Caco-2 (cell line): ENCODE results near the gene PRELID3B. TPM values are rescaled to one million over a fixed set of nuclear protein-coding genes. Genes with fewer than 3 reads are reported as not detected.
A peak's percentile ranks its signal among the peaks of the same experiment; 100 is the strongest.

ENCODE experiments used
- BruUV-seq: library from RNA; stranded (reverse); fragments of 400-500 nt; replicated peaks from 2 replicates; lab custom pipeline; 2021; lab: Mats Ljungman, UMichigan
- CTCF ChIA-PET: fragments of 300-600 bp; sonication (Branson Sonifier 250); formaldehyde crosslinking; loops from one replicate; lab custom pipeline; 2022; ENCODE audit warnings: antibody characterized with exemption; lab: Charles Lee
- POLR2A ChIA-PET: fragments of 300-600 bp; sonication (Branson Sonifier 250); formaldehyde crosslinking; loops from one replicate; lab custom pipeline; 2022; ENCODE audit warnings: antibody characterized with exemption; lab: Charles Lee
- DNase-seq, 2 experiments: peaks; one replicate each; pipeline versions ENCODE4 v3.0.0 to v3.0.0-alpha.2; 2020 to 2022
- H3K27me3 ChIP-seq: replicated peaks from 2 replicates; pipeline ENCODE4 v1.6.0; 2011; ENCODE audit warnings: low read length; ENCODE audit not compliant: control insufficient read depth, insufficient read depth
- H3K36me3 ChIP-seq: 2 replicates; pipeline ENCODE4 v1.5.1; 2011; ENCODE audit warnings: low read length; ENCODE audit not compliant: control insufficient read depth, insufficient read depth
- H3K4me1 ChIP-seq: fragments of 250-450 bp; sonication (Bioruptor Pico); 2 replicates; pipeline ENCODE4 v1.5.1; 2020; ENCODE audit warnings: mild to moderate bottlenecking
- H3K4me3 ChIP-seq: 2 replicates; pipeline ENCODE4 v1.5.1; 2011; ENCODE audit warnings: low read depth, mild to moderate bottlenecking, control low read depth, low read length
- H3K9me3 ChIP-seq: fragments of 250-450 bp; sonication (Bioruptor Pico); 2 replicates; pipeline ENCODE4 v1.5.1; 2020; ENCODE audit warnings: mild to moderate bottlenecking, moderate library complexity
- H3K27ac Mint-ChIP-seq: one replicate; pipeline ENCODE4 v1.8.0; 2022; ENCODE audit warnings: mixed read lengths; ENCODE audit not compliant: unreplicated experiment
- H3K27me3 Mint-ChIP-seq: one replicate; pipeline ENCODE4 v1.8.0; 2022; ENCODE audit warnings: mixed read lengths; ENCODE audit not compliant: insufficient read depth, unreplicated experiment
- H3K36me3 Mint-ChIP-seq: one replicate; pipeline ENCODE4 v1.8.0; 2022; ENCODE audit warnings: mild to moderate bottlenecking, mixed read lengths; ENCODE audit not compliant: insufficient read depth, unreplicated experiment
- H3K4me1 Mint-ChIP-seq: one replicate; pipeline ENCODE4 v1.8.0; 2022; ENCODE audit warnings: low read depth, mixed read lengths; ENCODE audit not compliant: unreplicated experiment
- H3K4me3 Mint-ChIP-seq: one replicate; pipeline ENCODE4 v1.8.0; 2022; ENCODE audit warnings: mild to moderate bottlenecking, moderate library complexity, mixed read lengths; ENCODE audit not compliant: unreplicated experiment
- H3K9me3 Mint-ChIP-seq: one replicate; pipeline ENCODE4 v1.8.0; 2022; ENCODE audit warnings: mixed read lengths; ENCODE audit not compliant: unreplicated experiment
- CTCF ChIP-seq, 2 experiments: fragments of 200-600 bp in 1 of 2; IDR thresholded peaks; 1 replicate in 1 of 2; 2 replicates in 1 of 2; pipeline versions ENCODE4 v1.5.1 to v1.8.0; 2011 to 2022; ENCODE audit warnings: antibody characterized with exemption in 1 of 2, control low read depth in 1 of 2, inconsistent platforms in 1 of 2, low read depth in 1 of 2, low read length in 1 of 2, mild to moderate bottlenecking in 1 of 2, moderate library complexity in 1 of 2; ENCODE audit not compliant: insufficient read depth in 1 of 2, severe bottlenecking in 1 of 2, unreplicated experiment in 1 of 2
- intact Hi-C: fragments of 100-400 bp; cut with micrococcal nuclease; formaldehyde crosslinking; loops from one replicate; pipeline ENCODE4 v1.10.0; 2022; ENCODE audit not compliant: unreplicated experiment
- total RNA-seq: library from RNA; stranded (reverse); gene quantifications from 2 replicates; pipeline ENCODE4 v1.2.3, GENCODE V29; 2022

Gene PRELID3B
- total RNA-seq, 1 experiment from 2014 or later = 171 TPM

DNA sequence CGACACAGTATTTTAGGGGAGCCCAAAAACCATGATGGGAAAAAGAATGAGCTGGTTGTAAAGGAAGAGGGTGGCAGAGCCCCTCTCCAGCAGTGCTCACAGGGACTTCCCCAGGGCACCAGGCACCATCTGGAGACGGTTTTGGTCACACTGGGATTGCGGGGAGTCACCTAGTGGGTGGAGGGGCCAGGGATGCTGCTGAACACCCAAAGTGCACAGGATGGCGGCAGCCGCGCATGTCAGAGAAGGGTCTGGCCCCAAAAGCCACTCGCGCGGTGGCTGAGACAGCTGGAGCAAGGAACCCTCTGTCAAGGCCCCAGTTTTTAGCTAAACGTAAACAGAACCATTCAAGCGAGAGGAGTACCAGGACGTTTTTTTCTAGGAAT, 46.4 kb downstream of the PRELID3B start:
- H3K4me3 Mint-ChIP-seq = peak overlapping the region; percentile 1
- H3K36me3 Mint-ChIP-seq = peaks cover 100% of the 10 kb centered on the region
- H3K9me3 ChIP-seq = no peaks in the 10 kb centered on the region
- H3K4me1 ChIP-seq = peaks cover 15% of the 10 kb centered on the region
- CTCF ChIA-PET = interaction anchor here (0.5 to 1.0 kb wide), 2 partner anchors 14 to 126 kb away, joined by 3 to 5 read pairs; no protein-coding TSS in a partner anchor
- DNase-seq = no peak
- no peaks in the 10 kb centered on the region for H3K27me3 Mint-ChIP-seq
- peaks cover 22% of the 10 kb centered on the region for H3K36me3 ChIP-seq
- TF ChIP-seq CTCF (IDR thresholded peaks at IDR 0.05; ENCODE audit: insufficient read depth in 1 of 2, low read depth in 1 of 2, low read length in 1 of 2, severe bottlenecking in 1 of 2, unreplicated experiment in 1 of 2) = no peak
- no peaks in the 10 kb centered on the region for H3K9me3 Mint-ChIP-seq
- no peaks in the 10 kb centered on the region for H3K27me3 ChIP-seq
- intact Hi-C loops = no loop called here
- peaks cover 19% of the 10 kb centered on the region for H3K4me1 Mint-ChIP-seq
- no TSS peak for BruUV-seq
- H3K4me3 ChIP-seq = no peak overlapping the region
- H3K27ac Mint-ChIP-seq = peak overlapping the region; percentile 38
- POLR2A ChIA-PET = interaction anchor here (0.6 to 0.8 kb wide), 2 partner anchors 15 to 1687 kb away, joined by 3 to 4 read pairs; partner anchors contain the start of gene NELFCD

DNA sequence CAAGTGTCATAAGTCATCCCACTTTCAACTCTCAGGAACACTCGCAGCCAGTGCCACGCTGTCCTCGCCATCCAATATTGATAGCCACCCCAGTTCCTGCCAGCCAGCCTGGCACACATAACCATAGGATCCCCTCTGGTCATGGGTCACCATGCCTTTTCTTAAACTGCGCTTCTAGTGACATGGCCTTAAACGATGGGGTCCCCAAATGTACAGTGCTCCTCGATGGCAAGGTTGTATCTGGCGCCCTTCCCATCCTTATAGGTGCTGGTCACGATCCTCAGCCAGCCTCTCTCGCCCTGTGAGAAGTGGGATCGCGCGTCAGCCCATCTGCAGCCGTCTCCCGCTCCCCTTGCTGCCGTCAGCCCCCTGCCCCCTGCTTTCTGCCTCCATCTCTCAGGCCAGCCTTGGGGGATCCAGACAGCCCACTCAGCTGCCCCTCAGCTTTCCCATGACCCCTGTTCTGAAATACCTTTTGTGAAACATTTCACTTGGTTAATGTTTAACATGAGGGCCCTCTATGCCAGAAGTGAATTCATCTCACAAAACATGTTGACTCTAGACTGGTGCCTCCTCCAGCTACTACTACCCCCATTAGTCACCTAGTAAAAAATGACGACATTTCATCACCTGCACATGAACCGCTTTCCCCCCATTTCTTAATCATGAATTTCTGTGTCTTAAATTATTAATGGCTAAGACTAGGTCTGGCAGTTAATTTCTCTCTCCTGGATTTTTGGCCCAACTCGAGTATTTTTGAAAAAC, 46.9 kb downstream of the PRELID3B start:
- H3K9me3 ChIP-seq = no peaks in the 10 kb centered on the region
- H3K4me1 Mint-ChIP-seq = peaks cover 19% of the 10 kb centered on the region
- intact Hi-C loops = no loop called here
- peaks cover 100% of the 10 kb centered on the region for H3K36me3 Mint-ChIP-seq
- peak overlapping the region; percentile 1 for H3K4me3 Mint-ChIP-seq
- H3K36me3 ChIP-seq = peaks cover 22% of the 10 kb centered on the region
- peak overlapping the region; percentile 38 for H3K27ac Mint-ChIP-seq
- no peak overlapping the region for H3K4me3 ChIP-seq
- ChIA-PET CTCF (interaction anchor here (0.5 to 1.0 kb wide), 2 partner anchors 14 to 125 kb away, joined by 3 to 5 read pairs; no protein-coding TSS in a partner anchor), POLR2A (interaction anchor here (0.6 to 1.6 kb wide), 3 partner anchors 14 to 1688 kb away, joined by 3 to 6 read pairs (median 4); partner anchors contain the start of genes ATP5F1E and NELFCD)
- no peaks in the 10 kb centered on the region for H3K27me3 Mint-ChIP-seq
- TF ChIP-seq CTCF (IDR thresholded peaks at IDR 0.05; ENCODE audit: insufficient read depth in 1 of 2, low read depth in 1 of 2, low read length in 1 of 2, severe bottlenecking in 1 of 2, unreplicated experiment in 1 of 2) = no peak
- peaks cover 15% of the 10 kb centered on the region for H3K4me1 ChIP-seq
- H3K9me3 Mint-ChIP-seq = no peaks in the 10 kb centered on the region
- DNase-seq = peak in 1 of 2 experiments; percentile 68
- BruUV-seq = TSS peak; percentile 87
- no peaks in the 10 kb centered on the region for H3K27me3 ChIP-seq

DNA sequence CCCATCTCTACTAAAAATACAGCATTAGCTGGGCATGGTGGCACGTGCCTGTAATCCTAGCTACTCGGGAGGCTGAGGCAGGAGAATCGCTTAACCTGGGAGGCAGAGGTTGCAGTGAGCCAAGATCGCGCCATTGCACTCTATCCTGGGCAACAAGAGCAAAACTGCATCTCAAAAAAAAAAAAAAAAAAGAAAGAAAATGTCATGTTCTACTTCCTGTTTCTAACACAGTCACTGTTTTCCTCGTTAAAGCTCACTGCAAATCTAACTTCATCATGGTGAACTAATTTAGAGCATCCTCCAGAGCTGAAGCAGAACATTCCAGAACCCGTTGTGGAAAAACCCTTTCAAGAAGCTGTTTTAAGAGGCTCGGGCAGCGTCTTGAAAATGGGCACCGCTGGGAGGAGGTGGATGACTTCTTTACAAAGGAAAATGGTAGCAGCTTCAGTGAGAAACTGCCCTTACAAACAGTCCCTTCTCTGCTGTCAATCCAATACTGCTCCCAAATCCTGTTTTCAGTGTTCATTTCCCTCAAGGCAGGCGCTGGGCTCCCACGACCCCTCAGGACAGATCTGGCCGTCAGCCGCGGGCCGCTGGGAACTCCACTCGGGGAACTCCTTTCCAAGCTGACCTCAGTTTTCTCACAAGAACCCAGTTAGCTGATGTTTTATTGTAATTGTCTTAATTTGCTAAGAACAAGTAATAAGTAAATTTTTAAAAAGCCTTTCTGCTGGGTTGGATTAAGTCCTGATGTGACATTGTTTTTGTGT, 48.0 kb downstream of the PRELID3B start:
- H3K36me3 Mint-ChIP-seq = peaks cover 100% of the 10 kb centered on the region
- peaks cover 19% of the 10 kb centered on the region for H3K4me1 Mint-ChIP-seq
- no peak for TF ChIP-seq CTCF (IDR thresholded peaks at IDR 0.05; ENCODE audit: insufficient read depth in 1 of 2, low read depth in 1 of 2, low read length in 1 of 2, severe bottlenecking in 1 of 2, unreplicated experiment in 1 of 2)
- H3K4me3 Mint-ChIP-seq = no peak overlapping the region
- H3K36me3 ChIP-seq = peaks cover 23% of the 10 kb centered on the region
- DNase-seq = peak in 1 of 2 experiments; percentile 23
- H3K27me3 Mint-ChIP-seq = no peaks in the 10 kb centered on the region
- no peak overlapping the region for H3K27ac Mint-ChIP-seq
- intact Hi-C loops = no loop called here
- H3K4me1 ChIP-seq = peaks cover 15% of the 10 kb centered on the region
- CTCF ChIA-PET = interaction anchor here (0.6 kb wide), 1 partner anchor 14 kb away, joined by 3 read pairs; no protein-coding TSS in a partner anchor
- no peaks in the 10 kb centered on the region for H3K9me3 Mint-ChIP-seq
- H3K9me3 ChIP-seq = no peaks in the 10 kb centered on the region
- POLR2A ChIA-PET = interaction anchor here (0.6 to 1.6 kb wide), 3 partner anchors 13 to 601 kb away, joined by 3 to 16 read pairs (median 6); partner anchors contain the start of genes ATP5F1E and NELFCD
- H3K27me3 ChIP-seq = no peaks in the 10 kb centered on the region
- TSS peak; percentile 46 for BruUV-seq
- no peak overlapping the region for H3K4me3 ChIP-seq
